ENCODE data around the gene CAMSAP1.

The CAMSAP1 gene

GRCh38 chr9:135827866-135828580, 79.3 kb downstream of the CAMSAP1 start:
- no peak for FAIRE-seq

GRCh38 chr9:135827301-135827700, 80.0 kb downstream of the CAMSAP1 start:
- no peak for FAIRE-seq

GRCh38 chr9:135826188-135826545, 81.2 kb downstream of the CAMSAP1 start:
- no peak for FAIRE-seq

GRCh38 chr9:135825435-135826187, 81.7 kb downstream of the CAMSAP1 start:
- FAIRE-seq = no peak

GRCh38 chr9:135823036-135823435, 84.3 kb downstream of the CAMSAP1 start:
- no peak for FAIRE-seq

GRCh38 chr9:135822374-135822755, 85.0 kb downstream of the CAMSAP1 start:
- no peak for FAIRE-seq

- FAIRE-seq = no peak
Measured at GRCh38 chr9:135821733-135822373, 85.5 kb downstream of the CAMSAP1 start.

GRCh38 chr9:135821116-135821515, 86.2 kb downstream of the CAMSAP1 start:
- no peak for FAIRE-seq

GRCh38 chr9:135820661-135821060, 86.7 kb downstream of the CAMSAP1 start:
- FAIRE-seq = no peak

- no peak for FAIRE-seq
Measured at GRCh38 chr9:135819905-135820304, 87.4 kb downstream of the CAMSAP1 start.

GRCh38 chr9:135818718-135819475, 88.4 kb downstream of the CAMSAP1 start:
- no peak for FAIRE-seq

GRCh38 chr9:135817951-135818717, 89.2 kb downstream of the CAMSAP1 start:
- FAIRE-seq = no peak

- no peak for FAIRE-seq
Measured at GRCh38 chr9:135816651-135816970, 90.7 kb downstream of the CAMSAP1 start.

GRCh38 chr9:135815830-135816650, 91.3 kb downstream of the CAMSAP1 start:
- FAIRE-seq = no peak

- no peak for FAIRE-seq
Measured at GRCh38 chr9:135815413-135815812, 91.9 kb downstream of the CAMSAP1 start.

- no peak for FAIRE-seq
Measured at GRCh38 chr9:135814421-135815095, 92.8 kb downstream of the CAMSAP1 start.

- FAIRE-seq = no peak
Measured at GRCh38 chr9:135813671-135814290, 93.6 kb downstream of the CAMSAP1 start.

- no peak for FAIRE-seq
Measured at GRCh38 chr9:135812961-135813360, 94.4 kb downstream of the CAMSAP1 start.

GRCh38 chr9:135811801-135812200, 95.5 kb downstream of the CAMSAP1 start:
- FAIRE-seq = no peak

GRCh38 chr9:135810806-135811575, 96.4 kb downstream of the CAMSAP1 start:
- no peak for FAIRE-seq

All from colon (tissue), 2 donors.